ENCODE data around the gene ASMT.
"Not testable (repeated sequence)": the region's sequence is repeated elsewhere in the genome, so short reads cannot be mapped to it uniquely, and the experiment has no call there.

ASMT gene

GRCh38 chrX:1610166-1610565, 4.7 kb upstream of the ASMT start:
- Mint-ChIP-seq H3K36me3 (ENCODE audit: low read depth) (peaks cover 6% of the 10 kb centered on the region), H3K27me3 (ENCODE audit: low read depth) (no peaks in the 10 kb centered on the region), H3K4me1 (no peaks in the 10 kb centered on the region), H3K4me3 (no peak overlapping the region), H3K27ac (peak overlapping the region; percentile 33 to 97 (median 86)), H3K9me3 (no peaks in the 10 kb centered on the region)
- TF ChIP-seq, protein P1, sequence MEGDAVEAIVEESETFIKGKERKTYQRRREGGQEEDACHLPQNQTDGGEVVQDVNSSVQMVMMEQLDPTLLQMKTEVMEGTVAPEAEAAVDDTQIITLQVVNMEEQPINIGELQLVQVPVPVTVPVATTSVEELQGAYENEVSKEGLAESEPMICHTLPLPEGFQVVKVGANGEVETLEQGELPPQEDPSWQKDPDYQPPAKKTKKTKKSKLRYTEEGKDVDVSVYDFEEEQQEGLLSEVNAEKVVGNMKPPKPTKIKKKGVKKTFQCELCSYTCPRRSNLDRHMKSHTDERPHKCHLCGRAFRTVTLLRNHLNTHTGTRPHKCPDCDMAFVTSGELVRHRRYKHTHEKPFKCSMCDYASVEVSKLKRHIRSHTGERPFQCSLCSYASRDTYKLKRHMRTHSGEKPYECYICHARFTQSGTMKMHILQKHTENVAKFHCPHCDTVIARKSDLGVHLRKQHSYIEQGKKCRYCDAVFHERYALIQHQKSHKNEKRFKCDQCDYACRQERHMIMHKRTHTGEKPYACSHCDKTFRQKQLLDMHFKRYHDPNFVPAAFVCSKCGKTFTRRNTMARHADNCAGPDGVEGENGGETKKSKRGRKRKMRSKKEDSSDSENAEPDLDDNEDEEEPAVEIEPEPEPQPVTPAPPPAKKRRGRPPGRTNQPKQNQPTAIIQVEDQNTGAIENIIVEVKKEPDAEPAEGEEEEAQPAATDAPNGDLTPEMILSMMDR (IDR thresholded peaks at IDR 0.05; ENCODE audit: unreplicated experiment in 3 of 3), result no peak

DNA sequence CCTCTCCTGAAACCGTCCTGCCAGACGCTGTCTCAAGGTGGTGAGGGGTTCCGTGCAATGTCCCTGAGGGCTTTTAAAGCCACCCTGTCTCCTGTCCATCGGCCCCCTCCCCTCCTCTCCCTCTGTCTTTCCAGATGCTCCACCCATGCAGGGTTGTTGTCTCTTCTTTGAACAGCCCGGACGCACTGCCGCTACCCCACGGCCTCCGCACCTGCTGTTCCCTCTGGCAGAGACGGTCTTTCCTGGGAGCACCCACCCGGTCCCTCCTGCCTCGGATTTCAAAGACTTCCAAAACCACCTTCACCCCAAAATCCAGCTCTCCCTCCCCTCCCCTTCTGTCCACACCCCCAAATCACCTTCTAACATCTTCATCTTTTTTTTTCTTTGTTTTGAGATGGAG, 4.1 kb upstream of the ASMT start:
- H3K4me1 Mint-ChIP-seq, result no peaks in the 10 kb centered on the region
- no peaks in the 10 kb centered on the region for H3K27me3 Mint-ChIP-seq (ENCODE audit: low read depth)
- TF ChIP-seq, protein P1 (IDR thresholded peaks at IDR 0.05; ENCODE audit: unreplicated experiment in 3 of 3), result no peak
- H3K4me3 Mint-ChIP-seq, result no peak overlapping the region
- H3K27ac Mint-ChIP-seq, result peak overlapping the region; percentile 33 to 97 (median 86)
- no peaks in the 10 kb centered on the region for H3K36me3 Mint-ChIP-seq (ENCODE audit: low read depth)
- no peaks in the 10 kb centered on the region for H3K9me3 Mint-ChIP-seq

DNA sequence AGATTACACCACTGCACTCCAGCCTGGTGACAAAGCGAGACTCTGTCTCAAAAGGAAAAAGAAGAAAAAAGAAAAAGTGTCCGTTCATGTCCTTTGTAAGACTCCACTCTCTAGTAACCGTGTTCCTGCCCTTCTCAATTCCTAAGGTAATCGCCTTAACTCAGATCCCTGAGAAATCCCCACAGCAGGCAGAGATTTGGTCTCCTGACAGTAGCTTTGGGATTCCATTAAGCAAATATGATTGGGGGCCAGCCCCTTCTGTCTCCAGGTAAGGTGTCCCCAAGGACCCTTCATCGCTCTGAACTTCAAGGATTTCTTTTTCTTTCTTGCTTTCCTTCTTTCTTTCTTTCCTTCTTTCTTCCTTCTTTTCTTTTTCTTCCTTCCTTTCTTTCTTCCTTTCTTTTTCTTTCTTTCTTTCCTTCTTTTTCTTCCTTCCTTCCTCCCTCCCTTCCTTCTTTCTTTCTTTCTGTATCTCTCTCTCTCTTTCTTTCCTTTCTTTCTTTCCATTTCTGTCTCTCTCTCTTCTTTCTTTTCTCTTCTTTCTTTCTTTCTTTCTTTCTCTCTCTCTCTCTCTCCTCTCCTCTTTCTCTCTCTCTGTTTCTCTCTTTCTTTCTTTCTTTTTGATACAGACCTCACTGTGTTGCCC, 2.1 kb upstream of the ASMT start:
- Mint-ChIP-seq H3K4me3 (no peak overlapping the region), H3K27ac (no peak overlapping the region), H3K9me3 (no peaks in the 10 kb centered on the region), H3K4me1 (no peaks in the 10 kb centered on the region), H3K36me3 (ENCODE audit: low read depth) (no peaks in the 10 kb centered on the region), H3K27me3 (ENCODE audit: low read depth) (no peaks in the 10 kb centered on the region)
- TF ChIP-seq, protein P1 (IDR thresholded peaks at IDR 0.05; ENCODE audit: unreplicated experiment in 3 of 3), result no peak

DNA sequence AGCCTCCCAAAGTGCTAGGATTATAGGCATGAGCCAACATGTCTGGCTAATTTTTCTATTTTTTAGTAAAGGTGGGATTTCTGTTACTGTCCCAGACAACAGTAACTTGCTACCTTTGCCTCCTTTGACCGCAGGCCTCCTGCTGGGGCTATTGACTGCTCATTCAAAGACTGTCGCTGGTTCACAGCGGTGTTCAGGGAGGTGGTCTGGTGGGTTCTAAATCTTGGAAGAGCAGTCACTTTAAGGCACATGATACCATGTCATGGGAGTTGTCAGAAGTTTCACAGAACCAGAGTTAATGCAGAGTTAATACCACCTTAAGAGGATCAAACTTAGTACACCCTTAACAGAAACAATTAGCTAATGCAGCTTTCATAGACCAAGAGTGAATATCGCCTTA, 3.8 kb downstream of the ASMT start:
- Mint-ChIP-seq H3K9me3 (peaks cover 2% of the 10 kb centered on the region), H3K27me3 (ENCODE audit: low read depth) (no peaks in the 10 kb centered on the region), H3K27ac (no peak overlapping the region), H3K4me3 (no peak overlapping the region), H3K36me3 (ENCODE audit: low read depth) (no peaks in the 10 kb centered on the region), H3K4me1 (no peaks in the 10 kb centered on the region)
- TF ChIP-seq, protein P1 (IDR thresholded peaks at IDR 0.05; ENCODE audit: unreplicated experiment in 3 of 3), result no peak

DNA sequence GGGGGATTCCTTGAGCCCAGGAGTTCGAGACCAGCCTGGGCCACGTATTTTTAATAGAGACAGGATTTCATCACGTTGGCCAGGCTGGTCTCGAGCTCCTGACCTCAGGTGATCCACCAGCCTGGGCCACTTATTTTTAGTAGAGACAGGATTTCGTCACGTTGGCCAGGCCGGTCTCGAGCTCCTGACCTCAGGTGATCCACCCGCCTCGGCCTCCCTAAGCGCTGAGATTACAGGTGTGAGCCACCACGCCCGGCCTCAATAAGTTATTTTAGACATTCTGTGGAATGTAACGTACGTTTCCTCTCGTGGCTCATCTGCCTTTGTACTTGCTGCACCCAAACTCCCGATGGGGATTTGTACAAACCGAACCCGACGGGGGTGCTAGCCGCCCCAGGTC, 8.8 kb downstream of the ASMT start:
- H3K27ac Mint-ChIP-seq, result no peak overlapping the region
- H3K27me3 Mint-ChIP-seq (ENCODE audit: low read depth), result peaks cover 13% of the 10 kb centered on the region
- no peak overlapping the region for H3K4me3 Mint-ChIP-seq
- H3K9me3 Mint-ChIP-seq, result peaks cover 2% of the 10 kb centered on the region
- TF ChIP-seq, protein P1 (IDR thresholded peaks at IDR 0.05; ENCODE audit: unreplicated experiment in 3 of 3), result no peak
- H3K36me3 Mint-ChIP-seq (ENCODE audit: low read depth), result no peaks in the 10 kb centered on the region
- no peaks in the 10 kb centered on the region for H3K4me1 Mint-ChIP-seq

GRCh38 chrX:1624158-1624860, 9.4 kb downstream of the ASMT start:
- H3K4me1 Mint-ChIP-seq; H3K36me3 Mint-ChIP-seq (ENCODE audit: low read depth); H3K9me3 Mint-ChIP-seq; H3K4me3 Mint-ChIP-seq; H3K27ac Mint-ChIP-seq: not testable (repeated sequence)
- H3K27me3 Mint-ChIP-seq (ENCODE audit: low read depth), result peaks cover 13% of the 10 kb centered on the region

GRCh38 chrX:1624861-1625215, 10.0 kb downstream of the ASMT start:
- not testable (repeated sequence) for H3K27ac Mint-ChIP-seq; H3K9me3 Mint-ChIP-seq; H3K36me3 Mint-ChIP-seq (ENCODE audit: low read depth); H3K4me1 Mint-ChIP-seq; H3K4me3 Mint-ChIP-seq
- H3K27me3 Mint-ChIP-seq (ENCODE audit: low read depth), result peaks cover 13% of the 10 kb centered on the region
